Upper lobe of right lung (tissue), 1 donor: Measurements from ENCODE around the gene ADIPOQ. TPM values are rescaled to one million over a fixed set of nuclear protein-coding genes. Genes with fewer than 3 reads are reported as not detected.
"Not testable (repeated sequence)": the region's sequence is repeated elsewhere in the genome, so short reads cannot be mapped to it uniquely, and the experiment has no call there.

Source experiments
- ATAC-seq: fragments of 200-7000 bp; cut with Tn5 transposase; one replicate; pipeline ENCODE4 v1.9.1; 2020; ENCODE audit warnings: mild to moderate bottlenecking, moderate library complexity
- DNase-seq: peaks from one replicate; pipeline ENCODE4 v3.0.0-alpha.2; 2020
- H3K27ac ChIP-seq: fragments of 200-600 bp; one replicate; pipeline ENCODE4 v1.8.0; 2022
- H3K27me3 ChIP-seq: fragments of 200-600 bp; one replicate; pipeline ENCODE4 v1.8.0; 2022; ENCODE audit warnings: mild to moderate bottlenecking
- H3K36me3 ChIP-seq: fragments of 200-600 bp; one replicate; pipeline ENCODE4 v1.8.0; 2022
- H3K4me1 ChIP-seq: fragments of 200-600 bp; one replicate; pipeline ENCODE4 v1.8.0; 2022
- H3K4me3 ChIP-seq: fragments of 200-600 bp; one replicate; pipeline ENCODE4 v1.8.0; 2022; ENCODE audit warnings: mild to moderate bottlenecking
- H3K9me3 ChIP-seq: fragments of 200-600 bp; one replicate; pipeline ENCODE4 v1.8.0; 2022
- CTCF ChIP-seq: fragments of 200-600 bp; IDR thresholded peaks from one replicate; pipeline ENCODE4 v1.8.0; 2022; ENCODE audit warnings: antibody characterized with exemption
- intact Hi-C: fragments of 100-400 bp; cut with DNase I; formaldehyde crosslinking; loops from one replicate; pipeline ENCODE4 v1.11.0; 2022
- total RNA-seq: library from RNA; stranded (reverse); fragmentation: NEBNext Ultra II Directional; extraction: Animal tissue kit (Norgen Biotek cat#: 25700); gene quantifications from one replicate; pipeline ENCODE4 v1.2.1, GENCODE V29; 2021
- donor health status: DM: no; HTN: yes; CAD: no; lungs with severe emphysema.

The ADIPOQ gene
- total RNA-seq, 1 donor from 2014 or later: not detected

- Histone ChIP-seq H3K36me3 (no peaks in the 10 kb centered on the region), H3K9me3 (no peaks in the 10 kb centered on the region), H3K27me3 (no peaks in the 10 kb centered on the region), H3K4me3 (no peak overlapping the region), H3K4me1 (no peaks in the 10 kb centered on the region), H3K27ac (no peak overlapping the region)
- DNase-seq (no peak), ATAC-seq (no peak)
- no peak for TF ChIP-seq CTCF
- intact Hi-C loops: no loop called here
Observed at GRCh38 chr3:186888569-186888968, 46.1 kb downstream of the ADIPOQ start.

- H3K27ac ChIP-seq, H3K4me1 ChIP-seq, H3K27me3 ChIP-seq, H3K4me3 ChIP-seq, intact Hi-C loops, H3K36me3 ChIP-seq, H3K9me3 ChIP-seq, ATAC-seq, DNase-seq: not testable (repeated sequence)
Observed at GRCh38 chr3:186889698-186890097, 47.2 kb downstream of the ADIPOQ start.

GRCh38 chr3:186890911-186891310 is 48.4 kb downstream of the ADIPOQ start:
- intact Hi-C loops: no loop called here
- Histone ChIP-seq H3K4me3 (no peak overlapping the region), H3K27me3 (no peaks in the 10 kb centered on the region), H3K4me1 (no peaks in the 10 kb centered on the region), H3K36me3 (no peaks in the 10 kb centered on the region), H3K27ac (no peak overlapping the region), H3K9me3 (no peaks in the 10 kb centered on the region)
- DNase-seq (no peak), ATAC-seq (peak; percentile 34)
- no peak for TF ChIP-seq CTCF

GRCh38 chr3:186893071-186893470 is 50.6 kb downstream of the ADIPOQ start:
- H3K9me3 ChIP-seq, H3K36me3 ChIP-seq, H3K4me1 ChIP-seq, H3K4me3 ChIP-seq, H3K27me3 ChIP-seq, intact Hi-C loops, H3K27ac ChIP-seq, ATAC-seq, DNase-seq: not testable (repeated sequence)

- ATAC-seq (no peak), DNase-seq (no peak)
- no peaks in the 10 kb centered on the region for H3K36me3 ChIP-seq
- H3K4me1 ChIP-seq: no peaks in the 10 kb centered on the region
- intact Hi-C loops: no loop called here
- no peaks in the 10 kb centered on the region for H3K27me3 ChIP-seq
- H3K27ac ChIP-seq: no peak overlapping the region
- H3K9me3 ChIP-seq: no peaks in the 10 kb centered on the region
- H3K4me3 ChIP-seq: no peak overlapping the region
- no peak for TF ChIP-seq CTCF
Observed at GRCh38 chr3:186895406-186895805, 52.9 kb downstream of the ADIPOQ start.

- no peak overlapping the region for H3K27ac ChIP-seq
- intact Hi-C loops: no loop called here
Observed at GRCh38 chr3:186896006-186896405, 53.5 kb downstream of the ADIPOQ start.

More at GRCh38 chr3:186896006-186896405, 53.5 kb downstream of the ADIPOQ start:
- H3K4me3 ChIP-seq: no peak overlapping the region
- no peaks in the 10 kb centered on the region for H3K4me1 ChIP-seq
- no peaks in the 10 kb centered on the region for H3K27me3 ChIP-seq
- no peak for DNase-seq
- no peak for TF ChIP-seq CTCF
- H3K36me3 ChIP-seq: no peaks in the 10 kb centered on the region
- no peaks in the 10 kb centered on the region for H3K9me3 ChIP-seq
- ATAC-seq: peak; percentile 26
